Measurements from ENCODE around the gene MFN2.

- no peak for TF ChIP-seq SP1 (IDR thresholded peaks at IDR 0.05)
- no peak for TF ChIP-seq GABPA (IDR thresholded peaks at IDR 0.05 in 1 of 2, conservative IDR thresholded peaks at IDR 0.05 in 1 of 2)
Observed at GRCh38 chr1:12006167-12006921, 26.1 kb downstream of the MFN2 start.

All from liver (tissue), 2 donors.